Tibial artery (tissue), 4 donors: ENCODE data around the gene PRRC2B.
A peak's percentile ranks its signal among the peaks of the same experiment; 100 is the strongest.
"Not testable (repeated sequence)": the region's sequence is repeated elsewhere in the genome, so short reads cannot be mapped to it uniquely, and the experiment has no call there.

Source experiments
- DNase-seq, 2 donors: peaks; one replicate each; pipeline ENCODE4 v3.0.0-alpha.2; 2019
- H3K27ac ChIP-seq, 2 donors: fragments of 200-600 bp; sonication (generic) in 1 of 2; 1 replicate in 1 of 2; 2 replicates in 1 of 2; pipeline ENCODE4 v1.5.1; 2018 to 2019; ENCODE audit warnings: mild to moderate bottlenecking in 1 of 2
- H3K27me3 ChIP-seq, 2 donors: fragments of 200-600 bp; sonication (generic) in 1 of 2; one replicate each; pipeline versions ENCODE4 v1.5.1 to v1.6.0; 2016 to 2019
- H3K36me3 ChIP-seq, 3 donors: fragments of 200-600 bp; sonication (generic) in 2 of 3; one replicate each; pipeline ENCODE4 v1.5.1; 2016 to 2019; ENCODE audit warnings: mild to moderate bottlenecking in 2 of 3
- H3K4me1 ChIP-seq, 4 donors: fragments of 200-600 bp; sonication (generic) in 2 of 4; 1 replicate in 3 of 4; 2 replicates in 1 of 4; pipeline ENCODE4 v1.5.1; 2016 to 2019
- H3K4me3 ChIP-seq, 2 donors: fragments of 200-600 bp; sonication (generic) in 1 of 2; 1 replicate in 1 of 2; 2 replicates in 1 of 2; pipeline ENCODE4 v1.5.1; 2018 to 2019; ENCODE audit warnings: mild to moderate bottlenecking in 2 of 2
- H3K9me3 ChIP-seq, 3 donors: fragments of 200-600 bp; sonication (generic) in 1 of 3; one replicate each; pipeline ENCODE4 v1.5.1; 2016 to 2019
- intact Hi-C: fragments of 100-400 bp; cut with DNase I; formaldehyde crosslinking; loops from one replicate; pipeline ENCODE4 v1.15.0; 2023; ENCODE audit warnings: low total_unique reads
- TF ChIP-seq, protein P1 (sequence below), 2 experiments: fragments of 200-600 bp in 1 of 2; fragments of 450-650 bp in 1 of 2; IDR thresholded peaks; one replicate each; pipeline ENCODE4 v1.5.1; 2017 to 2019; ENCODE audit warnings: antibody characterized with exemption in 2 of 2, mild to moderate bottlenecking in 1 of 2, moderate library complexity in 1 of 2

PRRC2B gene

GRCh38 chr9:131545003-131545785 lies 151.3 kb downstream of the PRRC2B start, which contains the start of gene PRRT1B:
TSS of gene PRRT1B (plus strand) at chr9:131545523. CDS start at chr9:131545616, 93 bp downstream.
- DNase-seq = no peak
- Histone ChIP-seq H3K36me3 (no peaks in the 10 kb centered on the region), H3K27ac (no peak within 1 kb of the TSS), H3K4me1 (peaks cover 0 to 22% (median 15%) of the 10 kb centered on the region in 4 donors), H3K4me3 (peak within 1 kb of the TSS in 1 of 2 donors; percentile 34), H3K9me3 (peaks cover 0 to 28% (median 19%) of the 10 kb centered on the region in 3 donors), H3K27me3 (peaks cover 3 to 52% of the 10 kb centered on the region in 2 donors)
- TF ChIP-seq, protein P1, sequence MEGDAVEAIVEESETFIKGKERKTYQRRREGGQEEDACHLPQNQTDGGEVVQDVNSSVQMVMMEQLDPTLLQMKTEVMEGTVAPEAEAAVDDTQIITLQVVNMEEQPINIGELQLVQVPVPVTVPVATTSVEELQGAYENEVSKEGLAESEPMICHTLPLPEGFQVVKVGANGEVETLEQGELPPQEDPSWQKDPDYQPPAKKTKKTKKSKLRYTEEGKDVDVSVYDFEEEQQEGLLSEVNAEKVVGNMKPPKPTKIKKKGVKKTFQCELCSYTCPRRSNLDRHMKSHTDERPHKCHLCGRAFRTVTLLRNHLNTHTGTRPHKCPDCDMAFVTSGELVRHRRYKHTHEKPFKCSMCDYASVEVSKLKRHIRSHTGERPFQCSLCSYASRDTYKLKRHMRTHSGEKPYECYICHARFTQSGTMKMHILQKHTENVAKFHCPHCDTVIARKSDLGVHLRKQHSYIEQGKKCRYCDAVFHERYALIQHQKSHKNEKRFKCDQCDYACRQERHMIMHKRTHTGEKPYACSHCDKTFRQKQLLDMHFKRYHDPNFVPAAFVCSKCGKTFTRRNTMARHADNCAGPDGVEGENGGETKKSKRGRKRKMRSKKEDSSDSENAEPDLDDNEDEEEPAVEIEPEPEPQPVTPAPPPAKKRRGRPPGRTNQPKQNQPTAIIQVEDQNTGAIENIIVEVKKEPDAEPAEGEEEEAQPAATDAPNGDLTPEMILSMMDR (IDR thresholded peaks at IDR 0.05) = no peak
- intact Hi-C loops = no loop called here

GRCh38 chr9:131545786-131546335 lies 152.0 kb downstream of the PRRC2B start:
- peaks cover 3 to 52% of the 10 kb centered on the region in 2 donors for H3K27me3 ChIP-seq
- peak overlapping the region in 1 of 2 donors; percentile 34 for H3K4me3 ChIP-seq
- no peak for DNase-seq
- intact Hi-C loops = no loop called here
- TF ChIP-seq, protein P1 (IDR thresholded peaks at IDR 0.05) = no peak
- peaks cover 0 to 28% (median 19%) of the 10 kb centered on the region in 3 donors for H3K9me3 ChIP-seq
- H3K4me1 ChIP-seq = peaks cover 0 to 22% (median 15%) of the 10 kb centered on the region in 4 donors
- H3K36me3 ChIP-seq = no peaks in the 10 kb centered on the region
- H3K27ac ChIP-seq = no peak overlapping the region

DNA sequence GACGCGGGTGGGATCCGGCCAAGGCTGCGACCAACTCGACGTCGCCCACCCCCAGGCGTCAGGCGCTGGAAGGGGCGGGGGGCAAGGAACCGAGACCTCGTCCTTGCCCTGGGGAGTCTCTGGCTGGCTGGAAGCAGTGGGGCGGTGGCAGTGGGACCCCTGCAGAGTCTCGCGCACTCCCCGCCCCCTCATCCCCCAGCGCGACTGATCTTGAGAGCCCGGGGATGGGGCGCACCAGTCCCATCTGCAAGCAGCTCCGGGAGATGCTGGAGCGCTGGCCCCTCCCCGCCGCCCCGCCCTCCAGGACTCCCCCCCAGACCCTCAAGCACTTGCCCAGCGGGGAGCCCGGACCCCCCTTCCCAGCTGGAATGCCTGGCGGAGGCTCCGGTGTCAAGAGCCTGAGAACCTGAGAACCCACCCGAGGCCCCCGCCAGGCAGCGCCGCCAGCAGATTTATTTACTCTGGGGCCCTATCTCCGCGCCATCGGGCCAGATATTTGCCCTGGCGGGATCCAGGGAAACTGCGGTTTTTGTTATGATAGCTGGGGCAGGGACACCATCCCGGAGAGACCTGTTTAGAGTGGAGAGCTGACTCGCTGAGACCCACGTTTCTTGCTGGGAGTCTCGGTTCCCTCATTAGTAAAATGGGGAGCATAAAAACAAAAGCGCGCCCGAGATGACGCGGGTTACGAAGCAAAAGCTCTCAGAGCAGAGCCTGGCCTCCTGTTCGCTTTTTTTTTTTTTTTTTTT lies 152.6 kb downstream of the PRRC2B start:
- H3K4me3 ChIP-seq = peak overlapping the region in 1 of 2 donors; percentile 34
- DNase-seq = no peak
- peaks cover 3 to 54% of the 10 kb centered on the region in 2 donors for H3K27me3 ChIP-seq
- no peak overlapping the region for H3K27ac ChIP-seq
- TF ChIP-seq, protein P1 (IDR thresholded peaks at IDR 0.05) = no peak
- H3K4me1 ChIP-seq = peaks cover 0 to 22% (median 15%) of the 10 kb centered on the region in 4 donors
- intact Hi-C loops = no loop called here
- no peaks in the 10 kb centered on the region for H3K36me3 ChIP-seq
- peaks cover 0 to 28% (median 19%) of the 10 kb centered on the region in 3 donors for H3K9me3 ChIP-seq

DNA sequence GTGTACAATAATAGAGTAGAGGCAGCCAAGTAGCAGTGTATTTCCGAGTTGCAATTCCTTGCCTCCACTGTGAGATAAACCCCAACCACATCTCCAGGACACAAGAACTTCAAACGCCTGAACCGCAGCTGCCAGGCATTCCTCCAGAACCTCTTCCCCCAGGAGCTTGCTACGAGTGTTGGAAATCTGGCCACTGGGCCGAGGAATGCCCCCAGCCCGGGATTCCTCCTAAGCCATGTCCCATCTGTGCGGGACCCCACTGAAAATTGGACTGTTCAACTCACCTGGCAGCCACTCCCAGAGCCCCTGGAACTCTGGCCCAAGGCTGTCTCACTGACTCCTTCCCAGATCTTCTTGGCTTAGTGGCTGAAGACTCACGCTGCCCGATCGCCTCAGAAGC lies 155.3 kb downstream of the PRRC2B start:
- H3K36me3 ChIP-seq, DNase-seq, H3K27ac ChIP-seq, intact Hi-C loops, H3K4me3 ChIP-seq, H3K9me3 ChIP-seq: not testable (repeated sequence)
- peaks cover 0 to 22% (median 15%) of the 10 kb centered on the region in 4 donors for H3K4me1 ChIP-seq
- peaks cover 3 to 73% of the 10 kb centered on the region in 2 donors for H3K27me3 ChIP-seq
